Omental fat pad (tissue), 4 donors: ENCODE measurements around the gene NEK7. TPM values are rescaled to one million over a fixed set of nuclear protein-coding genes. Genes with fewer than 3 reads are reported as not detected.

Experiments
- ATAC-seq: fragments of 150-250 bp; one replicate; pipeline ENCODE4 v1.9.1; 2016; ENCODE audit warnings: mild to moderate bottlenecking, moderate library complexity; ENCODE audit not compliant: low FRiP score
- DNase-seq: peaks from one replicate; pipeline ENCODE4 v3.0.0-alpha.2; 2019; ENCODE audit warnings: low spot score
- total RNA-seq, 4 donors: library from RNA; depleted of rRNA; stranded (reverse); fragments of >200 nt; gene quantifications; one replicate each; pipeline ENCODE4 v1.1.0, GENCODE V29; 2016
- TF ChIP-seq, protein P1 (sequence below), 3 donors: fragments of 450-650 bp; IDR thresholded peaks; one replicate each; pipeline ENCODE4 v1.5.1; 2016 to 2017; ENCODE audit warnings: antibody characterized with exemption in 3 of 3, mild to moderate bottlenecking in 3 of 3, moderate library complexity in 2 of 3

The NEK7 gene
- total RNA-seq, 4 donors from 2014 or later: 75.0 to 115 (median 89.9) TPM

DNA sequence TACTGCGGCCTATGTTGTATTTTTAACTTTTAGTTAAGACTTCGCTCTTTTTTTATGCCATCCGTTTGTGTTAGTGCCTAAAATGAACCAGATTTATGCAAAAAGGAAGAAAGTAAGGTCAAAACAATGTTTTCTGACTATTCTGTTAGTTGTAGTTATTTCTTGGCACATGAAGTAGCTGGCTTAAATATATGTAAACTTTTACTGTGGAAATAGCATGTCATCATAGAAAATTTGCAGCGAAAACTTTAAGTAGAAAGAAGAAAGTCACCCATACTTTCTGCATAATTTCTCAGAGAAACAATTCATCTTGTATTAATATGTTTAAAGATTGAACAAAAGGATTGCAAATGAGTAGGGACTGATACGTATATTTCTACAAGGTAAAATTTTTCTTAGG, 106.4 kb downstream of the NEK7 start:
- DNase-seq (no peak), ATAC-seq (no peak)
- TF ChIP-seq, protein P1, sequence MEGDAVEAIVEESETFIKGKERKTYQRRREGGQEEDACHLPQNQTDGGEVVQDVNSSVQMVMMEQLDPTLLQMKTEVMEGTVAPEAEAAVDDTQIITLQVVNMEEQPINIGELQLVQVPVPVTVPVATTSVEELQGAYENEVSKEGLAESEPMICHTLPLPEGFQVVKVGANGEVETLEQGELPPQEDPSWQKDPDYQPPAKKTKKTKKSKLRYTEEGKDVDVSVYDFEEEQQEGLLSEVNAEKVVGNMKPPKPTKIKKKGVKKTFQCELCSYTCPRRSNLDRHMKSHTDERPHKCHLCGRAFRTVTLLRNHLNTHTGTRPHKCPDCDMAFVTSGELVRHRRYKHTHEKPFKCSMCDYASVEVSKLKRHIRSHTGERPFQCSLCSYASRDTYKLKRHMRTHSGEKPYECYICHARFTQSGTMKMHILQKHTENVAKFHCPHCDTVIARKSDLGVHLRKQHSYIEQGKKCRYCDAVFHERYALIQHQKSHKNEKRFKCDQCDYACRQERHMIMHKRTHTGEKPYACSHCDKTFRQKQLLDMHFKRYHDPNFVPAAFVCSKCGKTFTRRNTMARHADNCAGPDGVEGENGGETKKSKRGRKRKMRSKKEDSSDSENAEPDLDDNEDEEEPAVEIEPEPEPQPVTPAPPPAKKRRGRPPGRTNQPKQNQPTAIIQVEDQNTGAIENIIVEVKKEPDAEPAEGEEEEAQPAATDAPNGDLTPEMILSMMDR (IDR thresholded peaks at IDR 0.05): no peak

GRCh38 chr1:198264282-198264681, 107.5 kb downstream of the NEK7 start:
- DNase-seq (no peak), ATAC-seq (no peak)
- TF ChIP-seq, protein P1 (IDR thresholded peaks at IDR 0.05): no peak

DNA sequence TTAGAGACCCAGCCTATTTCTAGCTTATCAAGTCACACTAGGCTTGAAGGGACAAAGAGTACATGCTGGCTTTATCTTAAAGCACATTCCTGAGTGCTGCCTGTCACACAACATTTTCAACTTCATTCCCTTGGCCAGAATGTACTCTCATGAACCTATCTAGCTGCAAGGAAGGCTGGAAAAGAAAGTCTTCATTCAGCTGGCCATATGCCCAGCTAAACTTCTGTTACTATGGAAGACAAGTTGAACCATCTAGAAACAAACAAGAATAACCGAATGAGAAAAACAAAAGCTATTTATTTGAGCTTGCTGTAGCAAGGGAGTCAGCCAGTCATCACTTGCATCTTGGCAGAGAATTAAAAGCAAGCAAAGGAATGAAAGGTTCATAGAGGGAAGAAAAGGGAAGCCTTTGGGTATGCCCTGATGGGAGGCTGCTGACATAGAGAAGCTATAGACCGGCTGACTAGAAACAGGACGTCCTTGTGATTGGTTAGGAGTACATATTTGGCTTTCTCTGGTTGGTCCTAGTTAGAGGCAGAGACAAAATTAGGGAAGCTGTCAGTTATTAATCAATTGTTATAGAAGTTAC, 108.4 kb downstream of the NEK7 start:
- TF ChIP-seq, protein P1 (IDR thresholded peaks at IDR 0.05): no peak
- ATAC-seq (no peak), DNase-seq (no peak)

GRCh38 chr1:198267056-198267455, 110.3 kb downstream of the NEK7 start:
- TF ChIP-seq, protein P1 (IDR thresholded peaks at IDR 0.05): no peak
- ATAC-seq (no peak), DNase-seq (no peak)

DNA sequence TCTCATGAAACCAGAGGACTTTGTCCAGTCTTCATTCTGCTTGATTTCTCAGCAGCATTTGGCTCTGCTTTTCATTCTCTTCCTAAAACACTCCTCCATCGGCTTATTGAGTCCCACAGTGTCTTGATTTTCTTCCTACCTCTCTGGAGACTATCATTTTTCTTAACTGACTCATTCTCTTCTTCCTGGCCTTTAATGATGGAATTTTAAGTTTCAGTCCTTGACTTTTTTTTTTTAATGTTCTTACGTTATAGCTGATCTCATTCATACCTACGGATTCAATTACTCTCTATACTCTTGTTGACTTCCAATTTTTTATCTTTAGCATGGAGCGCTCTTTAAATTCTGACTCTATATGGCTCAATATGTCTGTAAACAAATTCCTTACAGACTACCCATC, 111.1 kb downstream of the NEK7 start:
- DNase-seq (no peak), ATAC-seq (peak; percentile 69)
- TF ChIP-seq, protein P1 (IDR thresholded peaks at IDR 0.05): no peak

GRCh38 chr1:198268784-198269645, 112.2 kb downstream of the NEK7 start:
- ATAC-seq (no peak), DNase-seq (no peak)
- TF ChIP-seq, protein P1 (IDR thresholded peaks at IDR 0.05): no peak

- ATAC-seq (no peak), DNase-seq (no peak)
- TF ChIP-seq, protein P1 (IDR thresholded peaks at IDR 0.05): no peak
These were observed 112.8 kb downstream of the NEK7 start for GRCh38 chr1:198269646-198269940.
